GM12878 (cell line): ENCODE measurements around the gene RBM19. TPM values are rescaled to one million over a fixed set of nuclear protein-coding genes. Genes with fewer than 3 reads are reported as not detected.

Experiments used
- ATAC-seq: fragments of 200-7000 bp; cut with Tn5 transposase; 3 replicates; pipeline ENCODE4 v1.9.1; 2020; ENCODE audit warnings: mild to moderate bottlenecking, moderate library complexity
- BruUV-seq: library from RNA; stranded (reverse); fragments of 400-500 nt; replicated peaks from 2 replicates; lab custom pipeline; 2021; lab: Mats Ljungman, UMichigan
- CTCF ChIA-PET: fragments of 300-600 bp; sonication (Branson Sonifier 250); formaldehyde crosslinking; extraction: SDS; loops from one replicate; lab custom pipeline; 2021; ENCODE audit warnings: inconsistent platforms; lab: Yijun Ruan, JAX
- POLR2A ChIA-PET: fragments of 350-600 bp; formaldehyde crosslinking; extraction: SDS; loops from one replicate; lab custom pipeline; 2021; ENCODE audit warnings: inconsistent platforms; lab: Charles Lee
- RAD21 ChIA-PET: fragments of 300-600 bp; sonication (Branson Sonifier 250); formaldehyde crosslinking; loops from one replicate; lab custom pipeline; 2023; ENCODE audit warnings: antibody characterized with exemption; ENCODE audit not compliant: unreplicated experiment; lab: Charles Lee
- SMC1A ChIA-PET: fragments of 300-600 bp; sonication (Branson Sonifier 250); formaldehyde crosslinking; loops from one replicate; lab custom pipeline; 2023; ENCODE audit not compliant: unreplicated experiment, uncharacterized antibody; lab: Charles Lee
- DNase-seq: peaks from one replicate; pipeline ENCODE4 v3.0.0-alpha.2; 2011; ENCODE audit warnings: low read depth, low spot score
- FAIRE-seq: peaks from 3 replicates; lab custom pipeline; 2011; peaks lifted over from hg19 to GRCh38; lab: Jason Lieb, UNC
- H2AFZ ChIP-seq: 2 replicates; pipeline ENCODE4 v1.6.0; 2011; ENCODE audit warnings: low read depth, low read length, control low read depth; ENCODE audit not compliant: control insufficient read depth
- H3K27ac ChIP-seq: 2 replicates; pipeline ENCODE4 v1.5.1; 2011; ENCODE audit warnings: control low read depth; ENCODE audit not compliant: control insufficient read depth, insufficient read depth
- H3K27me3 ChIP-seq, 2 experiments: replicated peaks in 1 of 2; 2 replicates each; pipeline versions ENCODE4 v1.6.0 to v1.6.1; 2011; ENCODE audit warnings: low read length in 1 of 2; ENCODE audit not compliant: control insufficient read depth in 2 of 2, insufficient read depth in 2 of 2
- H3K36me3 ChIP-seq, 2 experiments: 2 replicates each; pipeline ENCODE4 v1.5.1; 2011; ENCODE audit warnings: low read length in 1 of 2; ENCODE audit not compliant: control insufficient read depth in 2 of 2, insufficient read depth in 2 of 2
- H3K4me1 ChIP-seq: 2 replicates; pipeline ENCODE4 v1.6.1; 2011; ENCODE audit warnings: mild to moderate bottlenecking, low read length, moderate library complexity, mixed read lengths; ENCODE audit not compliant: control insufficient read depth, insufficient read depth
- H3K4me2 ChIP-seq: 2 replicates; pipeline ENCODE4 v1.6.0; 2011; ENCODE audit warnings: control low read depth; ENCODE audit not compliant: control insufficient read depth, insufficient read depth
- H3K4me3 ChIP-seq: fragments of 200-600 bp; sonication (generic); 2 replicates; pipeline ENCODE4 v1.5.1; 2016
- H3K79me2 ChIP-seq: 2 replicates; pipeline ENCODE4 v1.6.0; 2011; ENCODE audit warnings: low read length; ENCODE audit not compliant: control insufficient read depth, insufficient read depth
- H3K9ac ChIP-seq: 2 replicates; pipeline ENCODE4 v1.8.0; 2011; ENCODE audit warnings: low read length, control low read depth, mixed read lengths; ENCODE audit not compliant: control insufficient read depth, insufficient read depth
- H3K9me3 ChIP-seq: replicated peaks from 3 replicates; pipeline ENCODE4 v1.5.1; 2011; ENCODE audit warnings: mild to moderate bottlenecking, low read length; ENCODE audit not compliant: control insufficient read depth, insufficient read depth
- H4K20me1 ChIP-seq: 2 replicates; pipeline ENCODE4 v1.6.0; 2011; ENCODE audit not compliant: control insufficient read depth, insufficient read depth
- CBX3 ChIP-seq: fragments of 200-600 bp; sonication (generic); IDR thresholded peaks from 2 replicates; pipeline ENCODE4 v1.6.1; 2016; ENCODE audit warnings: low read depth, borderline replicate concordance
- CHD4 ChIP-seq: fragments of 200-600 bp; sonication (generic); IDR thresholded peaks from 2 replicates; pipeline ENCODE4 v1.6.1; 2016; ENCODE audit warnings: mild to moderate bottlenecking
- EED ChIP-seq: sonication (generic); IDR thresholded peaks from 2 replicates; pipeline ENCODE4 v1.6.1; 2016; ENCODE audit warnings: antibody characterized with exemption, low read depth
- EGR1 ChIP-seq, 2 experiments: IDR thresholded peaks; 1 replicate in 1 of 2; 2 replicates in 1 of 2; pipeline ENCODE4 v1.6.1; 2011 to 2012; ENCODE audit warnings: low read depth in 2 of 2, low read length in 2 of 2, borderline replicate concordance in 1 of 2, mild to moderate bottlenecking in 1 of 2, moderate library complexity in 1 of 2
- EZH2 ChIP-seq: IDR thresholded peaks from 2 replicates; pipeline ENCODE4 v1.6.1; 2012; ENCODE audit warnings: low read depth, mild to moderate bottlenecking, control low read depth, inconsistent platforms, low read length, borderline replicate concordance; ENCODE audit not compliant: control insufficient read depth
- MLLT1 ChIP-seq: fragments of 450-650 bp; IDR thresholded peaks from 2 replicates; pipeline ENCODE4 v1.6.1; 2016; ENCODE audit warnings: mild to moderate bottlenecking
- MYB ChIP-seq: fragments of 150-350 bp; IDR thresholded peaks from 2 replicates; pipeline ENCODE4 v1.6.1; 2014; ENCODE audit warnings: mild to moderate bottlenecking, low read depth, low read length, borderline replicate concordance
- NBN ChIP-seq: fragments of 450-650 bp; IDR thresholded peaks from 2 replicates; pipeline ENCODE4 v1.6.1; 2016
- PAX5 ChIP-seq: IDR thresholded peaks from 2 replicates; pipeline ENCODE4 v1.6.1; 2011; ENCODE audit warnings: low read depth, low read length, borderline replicate concordance
- REST ChIP-seq: IDR thresholded peaks from 2 replicates; pipeline ENCODE4 v1.6.1; 2012; ENCODE audit warnings: mild to moderate bottlenecking, low read depth, low read length
- TARDBP ChIP-seq: IDR thresholded peaks from 2 replicates; pipeline ENCODE4 v1.6.1; 2016; ENCODE audit warnings: borderline replicate concordance
- TCF12 ChIP-seq: IDR thresholded peaks from 2 replicates; pipeline ENCODE4 v1.6.1; 2011; ENCODE audit warnings: low read depth, mild to moderate bottlenecking, low read length
- WGBS: methylation state at CpG from one replicate; pipeline ENCODE4 v1.1.6; 2016; ENCODE audit warnings: low lambda C conversion rate; ENCODE audit not compliant: insufficient replicate concordance, insufficient coverage; ENCODE audit errors: missing lambda C conversion rate; 5-methylcytosine and 5-hydroxymethylcytosine counted together
- in situ Hi-C: fragments of 300-500 bp; cut with MboI; formaldehyde crosslinking; loops from 9 replicates; pipeline ENCODE4 v1.14.3; 2018; ENCODE audit warnings: mixed read lengths
- intact Hi-C: fragments of 100-400 bp; cut with micrococcal nuclease; formaldehyde crosslinking; loops from one replicate; pipeline ENCODE4 v1.14.2; 2022; ENCODE audit not compliant: unreplicated experiment
- polyA plus RNA-seq, 11 experiments: library from polyadenylated mRNA; depleted of rRNA in 4 of 11; unstranded in 6 of 11; stranded (reverse) in 5 of 11; fragments of >200 nt; fragmentation: Nextera tagmentation in 4 of 11; fragmentation: Illumina TruSeq in 1 of 11; extraction: Ambion mirVana in 4 of 11; extraction: Trizol in 1 of 11; gene quantifications; 1 replicate in 1 of 11; 2 replicates in 10 of 11; pipeline versions ENCODE4 v1.2.1 to v1.2.3, GENCODE V29; 2011 to 2016; ENCODE audit warnings: inconsistent platforms in 2 of 11, missing spikeins in 2 of 11, low read depth in 1 of 11
- total RNA-seq, 4 experiments: library from RNA; depleted of rRNA in 3 of 4; stranded (reverse); fragments of >200 nt in 3 of 4; fragmentation: Illumina TruSeq in 1 of 4; extraction: Trizol in 1 of 4; gene quantifications; 2 replicates each; pipeline versions ENCODE4 v1.2.1 to v1.2.3, GENCODE V29; 2013 to 2021

Gene RBM19
- total and polyA plus RNA-seq, 10 of the 15 experiments (the other 5 are each of a cell fraction or from before 2014, with no cell fraction given): 4.2 to 42.9 (median 28.4) TPM

GRCh38 chr12:113917393-113917792 is 48.7 kb downstream of the RBM19 start:
- Histone ChIP-seq H3K27me3 (no peaks in the 10 kb centered on the region), H4K20me1 (no peaks in the 10 kb centered on the region), H3K9ac (no peak overlapping the region), H3K4me1 (no peaks in the 10 kb centered on the region), H3K9me3 (no peaks in the 10 kb centered on the region), H3K27ac (no peak overlapping the region), H3K79me2 (no peaks in the 10 kb centered on the region), H2AFZ (no peak overlapping the region), H3K4me3 (no peak overlapping the region), H3K4me2 (no peak overlapping the region)
- ChIA-PET RAD21 (no interaction called here), POLR2A (no interaction called here)
- intact Hi-C loops: loop anchor here (10.0 kb wide), 2 partner anchors 483 to 603 kb away; no protein-coding TSS in a partner anchor
- 98% methylated on average over 5 of the region's 5 CpGs for WGBS
- BruUV-seq: no TSS peak
- ATAC-seq: no peak
- no peak for DNase-seq
- TF ChIP-seq EZH2 (no peak), CHD4 (no peak), TCF12 (no peak), MLLT1 (no peak), CBX3 (no peak), EED (no peak), MYB (no peak), REST (no peak), EGR1 (IDR thresholded peaks at IDR 0.05; ENCODE audit: borderline replicate concordance in 1 of 2, low read depth in 2 of 2, low read length in 2 of 2) (no peak), PAX5 (no peak), TARDBP (no peak), NBN (no peak)
- TF ChIP-seq, all 136 proteins: peak for 0
- peaks cover 2 to 27% of the 10 kb centered on the region in 2 experiments for H3K36me3 ChIP-seq
- in situ Hi-C loops: loop anchor here (10.0 kb wide), 1 partner anchor 483 kb away; no protein-coding TSS in a partner anchor
- no peak for FAIRE-seq
- SMC1A ChIA-PET: interaction anchor here (0.8 kb wide), 1 partner anchor 465 kb away, joined by 3 read pairs; no protein-coding TSS in a partner anchor
- CTCF ChIA-PET: interaction anchor here (0.7 to 1.7 kb wide), 4 partner anchors 9 to 456 kb away, joined by 3 to 6 read pairs (median 3); no protein-coding TSS in a partner anchor
